ENCODE data around the gene STRADB.

DNA sequence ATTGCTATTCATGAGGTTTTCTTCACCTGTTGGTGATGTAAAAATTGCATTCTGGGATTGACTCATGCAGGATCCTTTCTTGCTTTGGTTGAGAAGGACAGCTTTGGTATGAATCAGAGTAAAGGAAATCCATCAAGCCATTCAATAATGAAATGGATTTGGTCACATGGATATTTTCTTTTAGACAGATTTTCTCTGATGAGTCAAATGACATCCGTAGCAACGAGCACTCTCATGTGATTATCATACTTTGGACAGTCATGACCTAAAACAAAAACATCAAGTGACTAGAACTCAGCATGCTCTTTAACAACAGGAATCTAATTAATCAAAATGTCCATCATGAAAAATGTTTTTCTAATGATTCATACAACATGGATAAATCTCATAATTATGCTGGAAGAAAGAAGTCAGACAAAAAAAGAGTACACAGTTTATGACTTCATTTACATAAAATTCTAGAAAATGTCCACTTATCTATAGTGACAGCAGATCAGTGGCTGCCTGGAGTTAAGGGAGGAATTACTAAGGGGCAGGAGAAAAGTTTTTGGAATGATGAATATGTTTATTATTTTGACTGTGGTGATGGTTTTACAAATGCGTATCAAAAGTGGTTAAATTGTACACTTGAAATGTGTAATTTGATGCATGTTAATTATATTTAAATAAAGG is 31.0 kb upstream of the STRADB start:
- TF ChIP-seq, protein P1, sequence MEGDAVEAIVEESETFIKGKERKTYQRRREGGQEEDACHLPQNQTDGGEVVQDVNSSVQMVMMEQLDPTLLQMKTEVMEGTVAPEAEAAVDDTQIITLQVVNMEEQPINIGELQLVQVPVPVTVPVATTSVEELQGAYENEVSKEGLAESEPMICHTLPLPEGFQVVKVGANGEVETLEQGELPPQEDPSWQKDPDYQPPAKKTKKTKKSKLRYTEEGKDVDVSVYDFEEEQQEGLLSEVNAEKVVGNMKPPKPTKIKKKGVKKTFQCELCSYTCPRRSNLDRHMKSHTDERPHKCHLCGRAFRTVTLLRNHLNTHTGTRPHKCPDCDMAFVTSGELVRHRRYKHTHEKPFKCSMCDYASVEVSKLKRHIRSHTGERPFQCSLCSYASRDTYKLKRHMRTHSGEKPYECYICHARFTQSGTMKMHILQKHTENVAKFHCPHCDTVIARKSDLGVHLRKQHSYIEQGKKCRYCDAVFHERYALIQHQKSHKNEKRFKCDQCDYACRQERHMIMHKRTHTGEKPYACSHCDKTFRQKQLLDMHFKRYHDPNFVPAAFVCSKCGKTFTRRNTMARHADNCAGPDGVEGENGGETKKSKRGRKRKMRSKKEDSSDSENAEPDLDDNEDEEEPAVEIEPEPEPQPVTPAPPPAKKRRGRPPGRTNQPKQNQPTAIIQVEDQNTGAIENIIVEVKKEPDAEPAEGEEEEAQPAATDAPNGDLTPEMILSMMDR (IDR thresholded peaks at IDR 0.05): no peak
- no peak for TF ChIP-seq EP300 (IDR thresholded peaks at IDR 0.05)
- TF ChIP-seq POLR2AphosphoS5 (IDR thresholded peaks at IDR 0.05): no peak
- no peak for TF ChIP-seq POLR2A (IDR thresholded peaks at IDR 0.05)

Measured in sigmoid colon (tissue), 4 donors.